Measurements from ENCODE around the gene CARTPT.
A peak's percentile ranks its signal among the peaks of the same experiment; 100 is the strongest.

The CARTPT gene

DNA sequence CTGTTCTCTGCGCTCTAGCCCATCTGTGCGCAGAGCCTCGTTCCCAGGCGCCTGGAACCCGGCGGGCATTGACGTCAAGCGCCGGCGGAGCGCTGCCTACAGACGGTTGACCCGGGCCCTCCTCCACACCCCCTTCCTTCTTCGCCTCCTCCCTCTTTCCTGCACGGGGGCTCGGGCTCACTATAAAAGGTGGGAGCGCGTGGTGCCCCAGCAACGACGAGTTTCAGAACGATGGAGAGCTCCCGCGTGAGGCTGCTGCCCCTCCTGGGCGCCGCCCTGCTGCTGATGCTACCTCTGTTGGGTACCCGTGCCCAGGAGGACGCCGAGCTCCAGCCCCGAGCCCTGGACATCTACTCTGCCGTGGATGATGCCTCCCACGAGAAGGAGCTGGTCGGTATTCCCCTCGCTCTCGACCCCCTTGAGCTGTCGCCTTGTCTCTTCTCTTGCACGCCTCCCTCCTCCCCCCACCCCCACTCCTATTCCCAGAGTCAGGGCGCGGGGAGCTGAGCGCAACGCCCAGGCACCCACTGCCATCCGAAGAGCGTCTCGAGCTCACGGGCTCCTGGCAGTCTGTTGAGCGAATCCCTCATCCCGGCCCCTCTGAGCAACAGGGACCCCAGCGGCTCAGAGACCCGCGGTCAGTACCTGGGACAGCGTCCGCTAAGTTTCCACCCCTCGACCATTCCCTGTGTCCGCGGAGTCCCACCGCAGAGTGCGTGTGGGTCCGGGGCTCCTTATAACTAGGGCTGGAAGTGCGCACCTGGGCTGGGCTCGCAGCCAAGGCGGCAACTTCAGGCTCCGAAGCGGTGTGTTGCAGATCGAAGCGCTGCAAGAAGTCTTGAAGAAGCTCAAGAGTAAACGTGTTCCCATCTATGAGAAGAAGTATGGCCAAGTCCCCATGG, at the start of gene CARTPT:
CARTPT (plus strand) TSS at position 213 of the 902 bp plus-strand sequence; CDS start at position 232, 19 bp downstream.
- Histone ChIP-seq H3K4me1 (ENCODE audit: control insufficient read depth, low read depth, low read length) (no peaks in the 10 kb centered on the region), H3K36me3 (ENCODE audit: control insufficient read depth, low read depth, low read length) (no peaks in the 10 kb centered on the region), H3K4me3 (ENCODE audit: low read length) (peak within 1 kb of the TSS; percentile 55), H3K9me3 (ENCODE audit: control insufficient read depth, low read depth, low read length) (no peaks in the 10 kb centered on the region), H3K27ac (ENCODE audit: low read length) (no peak within 1 kb of the TSS), H3K27me3 (ENCODE audit: control insufficient read depth, insufficient read depth, low read length) (peaks cover 53% of the 10 kb centered on the region), H3K9ac (ENCODE audit: low read length) (no peak within 1 kb of the TSS)

DNA sequence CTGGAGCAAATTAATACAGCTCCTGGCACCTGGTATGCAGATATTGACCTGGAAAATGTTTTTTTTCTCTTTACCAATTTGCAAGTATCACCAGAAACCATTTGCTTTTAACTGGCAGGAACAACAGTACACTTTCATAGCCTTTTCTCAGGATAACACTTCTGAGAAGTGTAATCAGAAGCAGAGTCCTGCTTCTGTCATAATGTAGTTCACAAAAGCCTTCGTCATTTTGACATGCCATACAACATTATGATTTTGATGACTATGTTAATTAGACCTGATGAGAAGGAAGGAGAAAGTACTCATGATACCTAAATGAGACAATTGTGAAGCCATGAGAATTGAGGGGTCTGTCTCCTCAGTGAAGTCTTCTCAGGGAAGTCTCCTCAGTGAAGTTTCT, 41.1 kb upstream of the CARTPT start:
- H3K36me3 ChIP-seq (ENCODE audit: control insufficient read depth, low read depth, low read length) = no peaks in the 10 kb centered on the region
- no peak overlapping the region for H3K27ac ChIP-seq (ENCODE audit: low read length)
- no peaks in the 10 kb centered on the region for H3K27me3 ChIP-seq (ENCODE audit: control insufficient read depth, insufficient read depth, low read length)
- no peaks in the 10 kb centered on the region for H3K9me3 ChIP-seq (ENCODE audit: control insufficient read depth, low read depth, low read length)
- no peak overlapping the region for H3K4me3 ChIP-seq (ENCODE audit: low read length)
- H3K4me1 ChIP-seq (ENCODE audit: control insufficient read depth, low read depth, low read length) = no peaks in the 10 kb centered on the region
- H3K9ac ChIP-seq (ENCODE audit: low read length) = no peak overlapping the region

DNA sequence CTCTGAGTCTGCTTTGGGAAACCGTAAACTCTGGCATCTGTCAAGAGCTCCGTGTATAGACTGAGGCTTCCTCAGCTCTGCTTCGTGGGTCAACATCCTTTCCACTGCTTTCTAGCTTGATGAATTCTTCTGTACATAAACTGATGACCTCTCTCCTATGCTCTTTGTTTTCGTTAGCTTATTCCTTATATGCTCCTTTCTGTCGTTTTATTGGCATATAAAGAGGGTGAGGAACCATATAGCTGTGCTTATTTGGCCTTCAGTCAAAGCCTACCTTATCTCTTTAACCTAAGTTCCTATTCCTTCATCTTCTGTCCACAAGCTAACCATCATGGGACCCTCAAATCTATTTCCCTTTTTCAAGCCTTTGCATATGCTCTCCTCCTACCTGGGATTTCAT, 39.4 kb upstream of the CARTPT start:
- Histone ChIP-seq H3K9me3 (ENCODE audit: control insufficient read depth, low read depth, low read length) (no peaks in the 10 kb centered on the region), H3K4me3 (ENCODE audit: low read length) (no peak overlapping the region), H3K36me3 (ENCODE audit: control insufficient read depth, low read depth, low read length) (no peaks in the 10 kb centered on the region), H3K4me1 (ENCODE audit: control insufficient read depth, low read depth, low read length) (no peaks in the 10 kb centered on the region), H3K9ac (ENCODE audit: low read length) (no peak overlapping the region), H3K27me3 (ENCODE audit: control insufficient read depth, insufficient read depth, low read length) (no peaks in the 10 kb centered on the region), H3K27ac (ENCODE audit: low read length) (no peak overlapping the region)

DNA sequence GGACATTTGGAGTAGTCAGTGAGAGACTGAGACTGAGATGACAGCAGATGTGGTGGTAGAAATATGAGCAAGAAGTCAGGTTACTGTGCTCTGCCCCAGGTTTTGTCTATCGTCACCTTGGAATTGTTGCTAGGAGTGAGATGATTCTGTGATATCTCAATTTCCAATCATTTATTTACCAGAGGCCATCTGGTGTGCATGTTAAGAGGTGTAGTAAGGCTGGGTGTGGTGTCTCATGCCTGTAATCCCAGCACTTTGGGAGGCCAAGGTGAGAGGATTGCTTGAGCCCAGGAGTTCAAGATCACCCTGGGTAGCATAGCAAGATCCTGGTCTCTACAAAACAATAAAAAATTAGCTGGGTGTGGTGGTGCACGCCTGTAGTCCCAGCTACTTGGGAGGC, 38.6 kb upstream of the CARTPT start:
- H3K27me3 ChIP-seq (ENCODE audit: control insufficient read depth, insufficient read depth, low read length) = no peaks in the 10 kb centered on the region
- no peak overlapping the region for H3K27ac ChIP-seq (ENCODE audit: low read length)
- no peaks in the 10 kb centered on the region for H3K4me1 ChIP-seq (ENCODE audit: control insufficient read depth, low read depth, low read length)
- H3K36me3 ChIP-seq (ENCODE audit: control insufficient read depth, low read depth, low read length) = no peaks in the 10 kb centered on the region
- H3K9me3 ChIP-seq (ENCODE audit: control insufficient read depth, low read depth, low read length) = no peaks in the 10 kb centered on the region
- H3K9ac ChIP-seq (ENCODE audit: low read length) = no peak overlapping the region
- H3K4me3 ChIP-seq (ENCODE audit: low read length) = no peak overlapping the region

DNA sequence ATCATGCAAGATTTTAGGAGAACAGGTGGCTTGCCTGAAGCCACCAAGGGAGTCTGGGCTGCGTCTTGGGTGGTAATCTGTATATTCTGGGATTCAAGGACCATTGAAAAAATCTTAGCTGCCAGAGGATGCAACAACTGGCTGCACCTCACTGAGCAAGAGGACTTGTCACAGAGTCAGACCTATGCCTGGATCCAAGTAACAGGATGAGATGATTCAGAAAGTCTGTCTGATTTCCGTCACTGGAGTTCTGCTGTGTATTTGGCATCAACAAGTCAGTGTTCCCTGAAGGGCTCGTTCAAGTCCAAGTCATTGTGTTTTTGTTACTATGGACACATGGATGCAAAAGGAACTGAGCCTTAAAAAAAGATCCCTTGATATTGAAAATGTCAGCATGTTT, 37.8 kb upstream of the CARTPT start:
- no peaks in the 10 kb centered on the region for H3K9me3 ChIP-seq (ENCODE audit: control insufficient read depth, low read depth, low read length)

DNA sequence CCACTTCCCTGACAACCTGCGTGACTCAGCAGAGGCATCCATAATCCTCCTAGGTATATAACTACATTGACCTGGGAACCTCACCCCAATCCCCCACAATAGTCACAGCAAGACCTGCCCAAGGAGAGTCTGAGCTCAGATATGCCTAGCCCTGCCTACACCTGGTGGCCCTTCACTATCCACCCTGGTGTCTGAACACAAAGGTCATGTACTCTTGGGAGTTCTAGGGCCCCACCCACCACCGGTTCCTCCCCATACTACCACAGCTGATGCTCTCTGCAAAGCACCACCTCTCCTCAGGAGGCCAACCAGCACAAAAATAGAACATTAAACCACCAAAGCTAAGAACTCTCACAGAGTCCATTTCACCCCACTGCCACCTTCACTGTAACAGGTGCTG, 34.8 kb upstream of the CARTPT start:
- H3K27me3 ChIP-seq (ENCODE audit: control insufficient read depth, insufficient read depth, low read length) = no peaks in the 10 kb centered on the region
- no peaks in the 10 kb centered on the region for H3K36me3 ChIP-seq (ENCODE audit: control insufficient read depth, low read depth, low read length)
- H3K4me1 ChIP-seq (ENCODE audit: control insufficient read depth, low read depth, low read length) = no peaks in the 10 kb centered on the region
- H3K27ac ChIP-seq (ENCODE audit: low read length) = no peak overlapping the region
- H3K4me3 ChIP-seq (ENCODE audit: low read length) = no peak overlapping the region
- no peaks in the 10 kb centered on the region for H3K9me3 ChIP-seq (ENCODE audit: control insufficient read depth, low read depth, low read length)
- no peak overlapping the region for H3K9ac ChIP-seq (ENCODE audit: low read length)

More for the DNA sequence above, 37.8 kb upstream of the CARTPT start:
- Histone ChIP-seq H3K27me3 (ENCODE audit: control insufficient read depth, insufficient read depth, low read length) (no peaks in the 10 kb centered on the region), H3K9ac (ENCODE audit: low read length) (no peak overlapping the region), H3K4me1 (ENCODE audit: control insufficient read depth, low read depth, low read length) (no peaks in the 10 kb centered on the region), H3K4me3 (ENCODE audit: low read length) (no peak overlapping the region), H3K36me3 (ENCODE audit: control insufficient read depth, low read depth, low read length) (no peaks in the 10 kb centered on the region), H3K27ac (ENCODE audit: low read length) (no peak overlapping the region)

DNA sequence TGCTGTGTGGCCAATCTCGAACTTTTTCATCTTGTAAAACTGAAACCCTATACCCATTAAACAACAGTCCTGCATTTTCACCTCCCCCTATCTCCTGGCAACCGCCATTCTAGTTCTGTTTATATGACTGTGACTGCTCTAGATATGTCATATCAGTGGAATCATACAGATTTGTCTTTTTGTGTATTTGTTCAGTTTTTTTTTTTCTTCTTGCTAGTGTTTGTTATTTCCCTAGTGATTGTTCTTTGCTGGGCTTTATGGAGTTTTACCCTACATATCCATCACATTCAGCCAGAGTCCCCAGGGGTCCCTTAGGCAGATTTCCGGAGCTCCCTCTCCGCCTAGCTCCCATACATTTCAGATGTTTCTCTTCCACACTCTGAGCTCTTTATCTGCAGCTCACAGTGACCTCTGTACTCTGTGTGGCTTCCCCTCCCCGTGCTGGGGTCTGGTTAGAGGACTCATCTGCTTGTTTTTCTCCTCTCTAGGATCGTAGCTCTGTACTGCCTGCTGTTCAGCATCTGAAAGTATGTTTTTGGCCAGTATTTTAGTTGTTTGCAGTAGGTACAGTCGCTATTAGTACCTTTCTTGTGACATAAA, 25.1 kb upstream of the CARTPT start:
- H3K27ac ChIP-seq (ENCODE audit: low read length) = no peak overlapping the region
- H3K4me3 ChIP-seq (ENCODE audit: low read length) = peak overlapping the region; percentile 2
- H3K36me3 ChIP-seq (ENCODE audit: control insufficient read depth, low read depth, low read length) = no peaks in the 10 kb centered on the region
- no peak overlapping the region for H3K9ac ChIP-seq (ENCODE audit: low read length)
- no peaks in the 10 kb centered on the region for H3K9me3 ChIP-seq (ENCODE audit: control insufficient read depth, low read depth, low read length)
- H3K4me1 ChIP-seq (ENCODE audit: control insufficient read depth, low read depth, low read length) = peaks cover 13% of the 10 kb centered on the region
- H3K27me3 ChIP-seq (ENCODE audit: control insufficient read depth, insufficient read depth, low read length) = no peaks in the 10 kb centered on the region

DNA sequence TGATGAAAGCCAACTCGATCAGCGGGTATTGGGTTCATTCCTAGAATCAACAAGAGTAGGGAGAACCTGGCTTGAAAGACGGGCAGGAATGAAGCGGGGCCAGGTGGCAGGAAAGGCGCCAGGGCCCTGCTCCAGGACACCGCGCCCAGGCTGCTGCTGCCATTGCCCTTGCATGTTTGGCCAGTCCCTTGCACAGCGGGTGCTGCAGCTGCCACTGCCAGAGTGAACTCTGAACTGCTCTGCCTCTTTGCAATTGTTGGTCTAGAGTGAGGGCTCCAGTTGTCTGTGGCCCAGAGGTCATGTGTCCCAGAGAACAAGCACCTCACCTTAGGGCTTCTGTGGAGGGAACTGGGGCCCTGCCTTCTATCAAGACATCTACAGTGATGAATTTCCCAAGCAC, 24.0 kb upstream of the CARTPT start:
- no peaks in the 10 kb centered on the region for H3K36me3 ChIP-seq (ENCODE audit: control insufficient read depth, low read depth, low read length)
- no peak overlapping the region for H3K9ac ChIP-seq (ENCODE audit: low read length)
- no peaks in the 10 kb centered on the region for H3K27me3 ChIP-seq (ENCODE audit: control insufficient read depth, insufficient read depth, low read length)
- H3K4me3 ChIP-seq (ENCODE audit: low read length) = no peak overlapping the region
- H3K27ac ChIP-seq (ENCODE audit: low read length) = no peak overlapping the region
- H3K9me3 ChIP-seq (ENCODE audit: control insufficient read depth, low read depth, low read length) = no peaks in the 10 kb centered on the region
- H3K4me1 ChIP-seq (ENCODE audit: control insufficient read depth, low read depth, low read length) = peaks cover 13% of the 10 kb centered on the region

DNA sequence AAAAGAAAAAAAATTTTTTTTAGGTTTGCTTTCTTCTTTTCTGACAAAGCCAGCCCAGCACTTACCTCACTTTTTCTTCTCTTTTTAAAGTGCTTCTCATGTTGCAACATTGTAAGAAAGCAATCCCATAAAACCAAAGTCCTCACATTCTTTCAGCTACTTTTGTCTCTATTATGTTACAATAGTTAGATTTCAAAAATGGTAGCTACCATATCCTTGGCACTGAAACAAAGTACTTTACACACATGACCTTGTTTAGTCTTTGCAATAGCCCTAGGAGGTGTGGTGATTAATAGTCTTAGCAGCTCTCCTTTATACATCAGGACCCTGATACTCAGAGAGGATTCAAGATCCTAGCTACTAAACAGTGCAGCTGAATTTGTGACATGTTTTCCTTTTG, 23.5 kb upstream of the CARTPT start:
- H3K9ac ChIP-seq (ENCODE audit: low read length) = no peak overlapping the region
- no peaks in the 10 kb centered on the region for H3K36me3 ChIP-seq (ENCODE audit: control insufficient read depth, low read depth, low read length)
- peaks cover 13% of the 10 kb centered on the region for H3K4me1 ChIP-seq (ENCODE audit: control insufficient read depth, low read depth, low read length)
- H3K9me3 ChIP-seq (ENCODE audit: control insufficient read depth, low read depth, low read length) = no peaks in the 10 kb centered on the region
- no peak overlapping the region for H3K4me3 ChIP-seq (ENCODE audit: low read length)
- H3K27ac ChIP-seq (ENCODE audit: low read length) = no peak overlapping the region
- no peaks in the 10 kb centered on the region for H3K27me3 ChIP-seq (ENCODE audit: control insufficient read depth, insufficient read depth, low read length)

DNA sequence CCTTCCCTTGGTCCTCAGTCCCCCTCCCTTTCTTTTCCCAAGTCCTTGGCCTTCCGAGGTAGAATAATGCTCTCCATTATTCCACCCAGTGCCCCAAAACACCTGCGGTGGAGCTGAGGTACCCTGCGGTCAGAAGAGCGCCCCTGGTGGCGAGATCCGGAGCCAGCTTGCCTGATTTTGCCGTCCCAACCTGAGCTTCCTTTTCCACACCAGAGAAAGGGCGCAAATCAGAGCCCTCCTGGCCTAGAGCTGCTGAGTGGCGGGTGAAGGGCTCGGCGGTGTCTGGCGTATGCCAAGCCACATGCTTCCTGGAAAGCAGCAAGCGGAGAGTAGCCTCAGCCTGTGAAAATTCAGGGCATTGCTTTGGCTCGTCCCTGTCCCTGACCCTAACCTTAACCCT, 21.1 kb upstream of the CARTPT start:
- Histone ChIP-seq H3K9me3 (ENCODE audit: control insufficient read depth, low read depth, low read length) (no peaks in the 10 kb centered on the region), H3K36me3 (ENCODE audit: control insufficient read depth, low read depth, low read length) (no peaks in the 10 kb centered on the region), H3K4me1 (ENCODE audit: control insufficient read depth, low read depth, low read length) (peaks cover 13% of the 10 kb centered on the region), H3K9ac (ENCODE audit: low read length) (no peak overlapping the region), H3K27ac (ENCODE audit: low read length) (no peak overlapping the region), H3K27me3 (ENCODE audit: control insufficient read depth, insufficient read depth, low read length) (no peaks in the 10 kb centered on the region), H3K4me3 (ENCODE audit: low read length) (no peak overlapping the region)

DNA sequence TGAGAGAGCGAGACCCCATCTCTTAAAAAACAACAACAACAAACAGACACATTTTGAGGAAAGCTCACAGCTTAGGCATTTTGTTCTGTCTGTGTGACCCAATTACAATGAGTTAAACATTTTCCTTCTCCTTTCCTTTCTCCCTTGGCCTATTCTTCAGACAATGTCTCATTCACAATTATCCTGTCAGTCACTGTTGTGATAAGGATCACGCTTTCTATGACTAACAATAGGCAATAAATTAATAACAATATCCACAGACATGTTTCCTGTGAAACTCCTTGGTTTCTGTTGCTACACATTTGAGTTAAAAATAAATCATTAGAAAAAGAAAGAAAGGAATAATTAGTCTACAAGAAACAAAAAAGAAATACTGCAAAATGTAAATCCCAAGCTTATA, 19.8 kb upstream of the CARTPT start:
- Histone ChIP-seq H3K4me1 (ENCODE audit: control insufficient read depth, low read depth, low read length) (peaks cover 9% of the 10 kb centered on the region), H3K4me3 (ENCODE audit: low read length) (no peak overlapping the region), H3K9me3 (ENCODE audit: control insufficient read depth, low read depth, low read length) (no peaks in the 10 kb centered on the region), H3K27me3 (ENCODE audit: control insufficient read depth, insufficient read depth, low read length) (no peaks in the 10 kb centered on the region), H3K9ac (ENCODE audit: low read length) (no peak overlapping the region), H3K27ac (ENCODE audit: low read length) (no peak overlapping the region), H3K36me3 (ENCODE audit: control insufficient read depth, low read depth, low read length) (no peaks in the 10 kb centered on the region)

DNA sequence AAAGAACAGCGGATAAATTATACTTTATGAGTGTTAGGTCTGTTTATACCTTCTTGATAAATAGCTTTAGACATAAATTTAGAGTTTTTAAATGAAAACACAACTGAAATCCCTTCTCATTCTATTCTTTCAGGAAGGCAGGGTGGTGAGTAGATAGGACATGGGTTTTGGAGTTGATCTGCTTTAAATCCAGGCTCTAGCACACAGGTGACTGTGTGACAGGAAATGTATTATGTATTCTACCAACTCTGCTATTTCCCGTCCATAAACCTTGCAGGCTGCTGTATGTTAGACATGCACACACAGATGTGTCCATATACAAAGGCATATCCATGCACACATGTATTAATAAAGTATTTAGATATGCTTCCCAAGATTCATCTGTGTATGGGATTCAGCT, 19.3 kb upstream of the CARTPT start:
- no peaks in the 10 kb centered on the region for H3K27me3 ChIP-seq (ENCODE audit: control insufficient read depth, insufficient read depth, low read length)
- H3K27ac ChIP-seq (ENCODE audit: low read length) = no peak overlapping the region
- peaks cover 8% of the 10 kb centered on the region for H3K4me1 ChIP-seq (ENCODE audit: control insufficient read depth, low read depth, low read length)
- no peaks in the 10 kb centered on the region for H3K9me3 ChIP-seq (ENCODE audit: control insufficient read depth, low read depth, low read length)
- H3K4me3 ChIP-seq (ENCODE audit: low read length) = no peak overlapping the region
- H3K36me3 ChIP-seq (ENCODE audit: control insufficient read depth, low read depth, low read length) = no peaks in the 10 kb centered on the region
- H3K9ac ChIP-seq (ENCODE audit: low read length) = no peak overlapping the region
